ENCODE data around the gene SLC16A12.

The SLC16A12 gene

DNA sequence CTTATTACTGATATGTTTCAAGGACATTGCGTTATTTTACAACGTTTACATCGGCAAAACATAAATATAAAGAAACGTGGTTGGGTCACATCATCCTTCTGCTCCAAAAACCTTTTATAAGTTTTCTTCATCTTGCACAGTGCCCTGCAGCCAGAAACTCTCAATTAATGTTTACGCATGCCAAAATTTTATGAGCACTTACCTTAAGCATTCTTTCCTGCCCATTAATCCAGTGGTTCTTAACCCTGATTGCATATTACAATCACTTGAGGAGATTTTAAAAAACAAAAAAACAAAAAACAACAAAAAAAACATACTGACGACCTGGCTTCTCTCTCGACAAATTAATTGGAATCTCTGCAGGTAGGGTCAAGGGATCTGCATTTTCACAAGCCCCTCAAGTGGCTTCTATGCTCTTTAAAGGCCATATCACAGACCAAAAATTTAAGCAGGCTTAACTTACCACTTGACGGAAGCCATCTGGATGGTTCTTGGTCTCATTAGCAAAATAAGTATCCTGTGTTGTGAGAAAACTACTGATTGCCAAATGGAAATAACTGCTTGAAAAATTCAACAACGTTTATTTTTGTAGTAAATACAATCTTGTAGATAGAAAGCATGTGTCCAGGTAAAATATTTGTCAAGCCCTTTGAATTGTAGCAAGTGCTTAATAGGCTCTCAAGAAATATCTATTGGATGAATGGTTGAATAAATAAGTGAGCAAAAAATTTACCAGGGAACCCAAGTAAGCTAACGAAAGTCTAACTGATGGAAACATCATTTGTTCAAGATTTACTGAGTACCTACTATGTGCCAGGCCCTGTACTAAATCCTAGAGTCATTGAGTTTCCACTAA is 30.9 kb upstream of the SLC16A12 start:
- Histone ChIP-seq H3K36me3 (ENCODE audit: control insufficient read depth in 2 of 2, insufficient read depth in 1 of 2, low read length in 2 of 2) (no peaks in the 10 kb centered on the region), H3K4me1 (ENCODE audit: control insufficient read depth, insufficient read depth, low read length) (0 out of 2 replicates have a peak, but pooled peaks cover 4% of the 10 kb centered on the region), H3K27ac (ENCODE audit: extremely low read depth, low read depth, low read length) (no peak overlapping the region), H3K4me3 (ENCODE audit: low read depth, low read length) (no peak overlapping the region), H3K9me3 (ENCODE audit: control insufficient read depth, insufficient read depth, low read depth, low read length) (no peaks in the 10 kb centered on the region)
- ChIA-PET CTCF (interaction anchor here (0.9 to 1.0 kb wide), 2 partner anchors 10 to 147 kb away, joined by 3 to 4 read pairs; no protein-coding TSS in a partner anchor), POLR2A (no interaction called here)
- TF ChIP-seq ZNF596 (tag by site-specific recombination; IDR thresholded peaks at IDR 0.05) (no peak), FEZF1 (tag by site-specific recombination; IDR thresholded peaks at IDR 0.05) (peak; percentile 60; the same call in 1 of the 2 replicates), YY1 (tag by site-specific recombination; IDR thresholded peaks at IDR 0.05) (no peak), PRDM1 (tag by site-specific recombination; IDR thresholded peaks at IDR 0.05) (peak; percentile 45; the same call in 1 of the 2 replicates), ZNF174 (tag by site-specific recombination; IDR thresholded peaks at IDR 0.05) (no peak), GLI4 (tag by site-specific recombination; IDR thresholded peaks at IDR 0.05) (no peak), OSR2 (tag by site-specific recombination; IDR thresholded peaks at IDR 0.05) (peak; percentile 66; the same call in 1 of the 2 replicates), SP3 (tag by site-specific recombination; IDR thresholded peaks at IDR 0.05) (no peak), MZF1 (tag by site-specific recombination; IDR thresholded peaks at IDR 0.05; ENCODE audit: borderline replicate concordance) (no peak), ZNF843 (tag by site-specific recombination; IDR thresholded peaks at IDR 0.05) (peak; percentile 69; the same call in 1 of the 2 replicates), HOXA7 (CRISPR knock-in tag; IDR thresholded peaks at IDR 0.05; ENCODE audit: borderline replicate concordance) (no peak), ZNF654 (tag by site-specific recombination; IDR thresholded peaks at IDR 0.05; ENCODE audit: low read depth) (0 out of 2 replicates have a peak, but pooled peaks have one; percentile 9), ZNF366 (tag by site-specific recombination; conservative IDR thresholded peaks at IDR 0.05) (no peak), SP2 (tag by site-specific recombination; IDR thresholded peaks at IDR 0.05) (no peak), SCRT1 (tag by site-specific recombination; IDR thresholded peaks at IDR 0.05; ENCODE audit: borderline replicate concordance) (no peak), ZNF549 (tag by site-specific recombination; IDR thresholded peaks at IDR 0.05) (no peak), ZNF747 (tag by site-specific recombination; IDR thresholded peaks at IDR 0.05) (no peak), ZNF677 (tag by site-specific recombination; IDR thresholded peaks at IDR 0.05) (no peak), SETDB1 (IDR thresholded peaks at IDR 0.05; ENCODE audit: insufficient read length, low read length) (no peak), ZNF785 (tag by site-specific recombination; IDR thresholded peaks at IDR 0.05) (no peak), KLF10 (tag by site-specific recombination; IDR thresholded peaks at IDR 0.05) (no peak), ZNF629 (tag by site-specific recombination; IDR thresholded peaks at IDR 0.05) (no peak), ZXDB (tag by site-specific recombination; IDR thresholded peaks at IDR 0.05) (0 out of 2 replicates have a peak, but pooled peaks have one; percentile 26)
- TF ChIP-seq, protein P1, sequence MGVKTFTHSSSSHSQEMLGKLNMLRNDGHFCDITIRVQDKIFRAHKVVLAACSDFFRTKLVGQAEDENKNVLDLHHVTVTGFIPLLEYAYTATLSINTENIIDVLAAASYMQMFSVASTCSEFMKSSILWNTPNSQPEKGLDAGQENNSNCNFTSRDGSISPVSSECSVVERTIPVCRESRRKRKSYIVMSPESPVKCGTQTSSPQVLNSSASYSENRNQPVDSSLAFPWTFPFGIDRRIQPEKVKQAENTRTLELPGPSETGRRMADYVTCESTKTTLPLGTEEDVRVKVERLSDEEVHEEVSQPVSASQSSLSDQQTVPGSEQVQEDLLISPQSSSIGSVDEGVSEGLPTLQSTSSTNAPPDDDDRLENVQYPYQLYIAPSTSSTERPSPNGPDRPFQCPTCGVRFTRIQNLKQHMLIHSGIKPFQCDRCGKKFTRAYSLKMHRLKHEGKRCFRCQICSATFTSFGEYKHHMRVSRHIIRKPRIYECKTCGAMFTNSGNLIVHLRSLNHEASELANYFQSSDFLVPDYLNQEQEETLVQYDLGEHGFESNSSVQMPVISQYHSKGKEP (tag by site-specific recombination; IDR thresholded peaks at IDR 0.05) = peak; percentile 75
- TF ChIP-seq, protein P2, sequence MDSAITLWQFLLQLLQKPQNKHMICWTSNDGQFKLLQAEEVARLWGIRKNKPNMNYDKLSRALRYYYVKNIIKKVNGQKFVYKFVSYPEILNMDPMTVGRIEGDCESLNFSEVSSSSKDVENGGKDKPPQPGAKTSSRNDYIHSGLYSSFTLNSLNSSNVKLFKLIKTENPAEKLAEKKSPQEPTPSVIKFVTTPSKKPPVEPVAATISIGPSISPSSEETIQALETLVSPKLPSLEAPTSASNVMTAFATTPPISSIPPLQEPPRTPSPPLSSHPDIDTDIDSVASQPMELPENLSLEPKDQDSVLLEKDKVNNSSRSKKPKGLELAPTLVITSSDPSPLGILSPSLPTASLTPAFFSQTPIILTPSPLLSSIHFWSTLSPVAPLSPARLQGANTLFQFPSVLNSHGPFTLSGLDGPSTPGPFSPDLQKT (IDR thresholded peaks at IDR 0.05; ENCODE audit: borderline replicate concordance, low read depth, low read length) = no peak
- TF ChIP-seq, protein P3, sequence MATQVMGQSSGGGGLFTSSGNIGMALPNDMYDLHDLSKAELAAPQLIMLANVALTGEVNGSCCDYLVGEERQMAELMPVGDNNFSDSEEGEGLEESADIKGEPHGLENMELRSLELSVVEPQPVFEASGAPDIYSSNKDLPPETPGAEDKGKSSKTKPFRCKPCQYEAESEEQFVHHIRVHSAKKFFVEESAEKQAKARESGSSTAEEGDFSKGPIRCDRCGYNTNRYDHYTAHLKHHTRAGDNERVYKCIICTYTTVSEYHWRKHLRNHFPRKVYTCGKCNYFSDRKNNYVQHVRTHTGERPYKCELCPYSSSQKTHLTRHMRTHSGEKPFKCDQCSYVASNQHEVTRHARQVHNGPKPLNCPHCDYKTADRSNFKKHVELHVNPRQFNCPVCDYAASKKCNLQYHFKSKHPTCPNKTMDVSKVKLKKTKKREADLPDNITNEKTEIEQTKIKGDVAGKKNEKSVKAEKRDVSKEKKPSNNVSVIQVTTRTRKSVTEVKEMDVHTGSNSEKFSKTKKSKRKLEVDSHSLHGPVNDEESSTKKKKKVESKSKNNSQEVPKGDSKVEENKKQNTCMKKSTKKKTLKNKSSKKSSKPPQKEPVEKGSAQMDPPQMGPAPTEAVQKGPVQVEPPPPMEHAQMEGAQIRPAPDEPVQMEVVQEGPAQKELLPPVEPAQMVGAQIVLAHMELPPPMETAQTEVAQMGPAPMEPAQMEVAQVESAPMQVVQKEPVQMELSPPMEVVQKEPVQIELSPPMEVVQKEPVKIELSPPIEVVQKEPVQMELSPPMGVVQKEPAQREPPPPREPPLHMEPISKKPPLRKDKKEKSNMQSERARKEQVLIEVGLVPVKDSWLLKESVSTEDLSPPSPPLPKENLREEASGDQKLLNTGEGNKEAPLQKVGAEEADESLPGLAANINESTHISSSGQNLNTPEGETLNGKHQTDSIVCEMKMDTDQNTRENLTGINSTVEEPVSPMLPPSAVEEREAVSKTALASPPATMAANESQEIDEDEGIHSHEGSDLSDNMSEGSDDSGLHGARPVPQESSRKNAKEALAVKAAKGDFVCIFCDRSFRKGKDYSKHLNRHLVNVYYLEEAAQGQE (tag by site-specific recombination; IDR thresholded peaks at IDR 0.05) = no peak
- TF ChIP-seq, protein P4, sequence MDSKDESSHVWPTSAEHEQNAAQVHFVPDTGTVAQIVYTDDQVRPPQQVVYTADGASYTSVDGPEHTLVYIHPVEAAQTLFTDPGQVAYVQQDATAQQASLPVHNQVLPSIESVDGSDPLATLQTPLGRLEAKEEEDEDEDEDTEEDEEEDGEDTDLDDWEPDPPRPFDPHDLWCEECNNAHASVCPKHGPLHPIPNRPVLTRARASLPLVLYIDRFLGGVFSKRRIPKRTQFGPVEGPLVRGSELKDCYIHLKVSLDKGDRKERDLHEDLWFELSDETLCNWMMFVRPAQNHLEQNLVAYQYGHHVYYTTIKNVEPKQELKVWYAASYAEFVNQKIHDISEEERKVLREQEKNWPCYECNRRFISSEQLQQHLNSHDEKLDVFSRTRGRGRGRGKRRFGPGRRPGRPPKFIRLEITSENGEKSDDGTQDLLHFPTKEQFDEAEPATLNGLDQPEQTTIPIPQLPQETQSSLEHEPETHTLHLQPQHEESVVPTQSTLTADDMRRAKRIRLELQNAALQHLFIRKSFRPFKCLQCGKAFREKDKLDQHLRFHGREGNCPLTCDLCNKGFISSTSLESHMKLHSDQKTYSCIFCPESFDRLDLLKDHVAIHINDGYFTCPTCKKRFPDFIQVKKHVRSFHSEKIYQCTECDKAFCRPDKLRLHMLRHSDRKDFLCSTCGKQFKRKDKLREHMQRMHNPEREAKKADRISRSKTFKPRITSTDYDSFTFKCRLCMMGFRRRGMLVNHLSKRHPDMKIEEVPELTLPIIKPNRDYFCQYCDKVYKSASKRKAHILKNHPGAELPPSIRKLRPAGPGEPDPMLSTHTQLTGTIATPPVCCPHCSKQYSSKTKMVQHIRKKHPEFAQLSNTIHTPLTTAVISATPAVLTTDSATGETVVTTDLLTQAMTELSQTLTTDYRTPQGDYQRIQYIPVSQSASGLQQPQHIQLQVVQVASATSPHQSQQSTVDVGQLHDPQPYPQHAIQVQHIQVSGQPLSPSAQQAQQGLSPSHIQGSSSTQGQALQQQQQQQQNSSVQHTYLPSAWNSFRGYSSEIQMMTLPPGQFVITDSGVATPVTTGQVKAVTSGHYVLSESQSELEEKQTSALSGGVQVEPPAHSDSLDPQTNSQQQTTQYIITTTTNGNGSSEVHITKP (tag by site-specific recombination; IDR thresholded peaks at IDR 0.05) = 0 out of 2 replicates have a peak, but pooled peaks have one; percentile 16
